HG03060 (cell line): Measurements from ENCODE around the gene VTA1.
"Not testable (repeated sequence)": the region's sequence is repeated elsewhere in the genome, so short reads cannot be mapped to it uniquely, and the experiment has no call there.

ENCODE experiments used
- ATAC-seq: cut with Tn5 transposase; IDR thresholded peaks from one replicate; pipeline ENCODE4 v1.9.1; 2021; ENCODE audit warnings: low read depth, moderate number of reproducible peaks; ENCODE audit not compliant: unreplicated experiment

The VTA1 gene

GRCh38 chr6:142146828-142147662, at the start of gene VTA1, which contains the start of gene NMBR:
Gene VTA1 (plus strand): TSS chr6:142147263. CDS start chr6:142147288, 25 bp downstream.
Gene NMBR (minus strand): TSS chr6:142147122. CDS start chr6:142088658, 58,464 bp downstream.
- ATAC-seq, result peak; percentile 99

DNA sequence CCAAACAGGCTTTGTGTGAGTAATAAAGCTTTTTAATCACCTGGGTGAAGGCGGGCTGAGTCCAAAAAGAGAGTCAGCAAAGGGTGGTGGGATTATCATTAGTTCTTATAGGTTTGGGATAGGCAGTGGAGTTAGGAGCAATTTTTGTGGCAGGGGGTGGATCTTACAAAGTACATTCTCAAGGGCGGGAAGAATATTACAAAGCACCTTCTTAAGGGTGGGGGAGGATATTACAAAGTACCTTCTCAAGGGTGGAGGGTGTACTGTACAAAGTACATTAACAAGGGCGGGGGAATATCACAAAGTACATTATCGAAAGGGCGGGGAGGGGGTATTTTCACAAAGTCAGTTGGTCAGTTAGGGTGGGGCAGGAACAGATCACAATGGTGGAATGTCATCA, 42.2 kb upstream of the VTA1 start:
- ATAC-seq, result not testable (repeated sequence)

DNA sequence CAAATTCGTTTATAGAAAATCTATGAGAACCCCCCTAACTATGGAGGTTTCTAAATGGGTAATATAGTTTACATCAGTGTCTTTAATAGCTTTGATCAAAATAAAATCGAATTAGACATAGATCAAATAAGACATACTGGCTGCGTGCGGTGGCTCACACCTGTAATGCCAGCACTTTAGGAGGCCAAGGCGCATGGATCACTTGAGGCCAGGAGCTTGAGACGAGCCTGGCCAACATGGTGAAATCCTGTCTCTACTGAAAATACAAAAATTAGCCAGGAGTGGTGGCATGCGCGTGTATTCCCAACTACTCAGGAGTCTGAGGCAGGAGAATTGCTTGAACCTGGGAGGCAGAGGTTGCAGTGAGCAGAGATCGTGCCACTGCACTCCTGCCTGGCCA, 36.2 kb upstream of the VTA1 start:
- not testable (repeated sequence) for ATAC-seq

- ATAC-seq, result peak; percentile 51
These were observed 34.5 kb upstream of the VTA1 start for GRCh38 chr6:142112451-142113061.

- ATAC-seq, result no peak
These were observed 29.7 kb upstream of the VTA1 start for GRCh38 chr6:142117366-142117765.

DNA sequence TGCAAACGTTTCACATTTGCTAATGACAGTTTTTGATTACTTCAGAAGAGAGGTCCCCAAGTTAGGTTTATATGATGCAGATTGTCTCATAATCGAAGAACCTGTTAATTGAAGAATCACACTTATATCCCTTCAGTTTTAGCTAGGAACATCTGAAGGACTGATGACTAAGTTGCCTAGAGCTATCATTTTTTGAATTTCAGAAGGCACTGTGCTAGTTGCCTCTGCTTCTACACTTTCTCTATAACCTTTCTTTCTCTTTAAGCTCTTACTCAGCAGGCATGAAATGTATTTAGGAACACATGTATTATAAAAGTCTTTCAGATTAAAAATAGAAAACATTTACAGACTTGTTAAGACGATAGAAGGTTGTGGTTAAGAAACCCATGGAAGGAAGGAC, 28.7 kb upstream of the VTA1 start:
- no peak for ATAC-seq

DNA sequence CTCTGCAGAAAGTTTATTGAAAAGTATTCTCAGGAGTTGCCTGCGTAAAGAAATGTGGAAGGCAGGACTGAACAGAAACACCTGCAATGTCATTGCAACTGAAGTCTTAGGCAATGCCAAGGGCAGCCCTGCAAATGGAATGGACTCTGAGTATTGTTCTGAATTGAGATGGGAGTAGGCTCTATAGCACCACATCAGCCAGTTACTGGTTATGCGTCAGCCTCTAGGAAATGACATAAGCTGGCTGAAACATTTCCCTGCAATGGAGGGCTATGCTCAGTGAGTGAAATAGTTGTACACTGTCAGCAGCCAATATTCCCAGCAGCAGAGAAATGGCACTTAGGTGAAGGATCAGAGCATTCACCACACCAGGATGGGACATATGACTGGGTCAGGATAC, 28.1 kb upstream of the VTA1 start:
- ATAC-seq, result no peak

DNA sequence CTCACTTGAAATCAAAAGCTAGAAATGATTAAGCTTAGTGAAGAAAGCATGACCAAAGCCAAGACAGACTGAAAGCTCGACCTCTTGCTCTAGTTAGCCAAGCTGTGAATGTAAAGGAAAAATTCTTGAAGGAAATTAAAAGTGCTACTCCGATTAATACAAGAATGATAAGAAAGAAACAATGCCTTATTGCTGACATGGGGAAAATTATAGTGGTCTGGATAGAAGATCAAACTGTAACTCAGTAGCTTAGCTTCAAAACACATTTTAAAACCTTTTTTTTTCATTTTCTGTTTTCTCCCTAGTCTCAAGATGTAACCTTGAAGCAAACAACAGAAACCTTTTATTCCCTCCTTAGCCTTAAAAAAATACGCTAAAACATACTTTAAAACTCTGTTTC, 25.7 kb upstream of the VTA1 start:
- ATAC-seq, result no peak

- no peak for ATAC-seq
These were observed 16.2 kb upstream of the VTA1 start for GRCh38 chr6:142130814-142131213.

DNA sequence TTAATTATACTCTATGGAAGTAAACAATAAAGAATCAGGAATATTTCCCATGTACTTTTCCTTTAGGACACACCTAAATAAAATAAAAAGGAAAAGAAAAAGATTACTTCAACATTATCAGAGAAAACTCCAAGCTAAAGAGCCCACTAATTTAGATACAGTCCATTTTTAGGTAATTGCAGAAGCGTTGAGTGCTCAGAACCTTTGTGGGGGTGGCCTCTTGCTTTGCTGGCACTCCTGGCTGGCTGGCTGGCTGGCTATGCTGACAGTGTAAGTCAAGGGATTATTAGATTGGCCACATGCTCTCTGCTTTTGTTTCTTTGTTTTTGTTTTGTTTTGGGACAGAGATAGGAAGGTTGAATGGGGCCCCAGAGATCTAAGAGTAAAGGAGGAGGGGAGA, 14.4 kb upstream of the VTA1 start, which contains the start of gene GJE1:
Gene GJE1, plus strand, starts transcription at position 301 of the 400 bp plus-strand sequence. CDS start 234 bp downstream, outside the sequence.
- ATAC-seq, result no peak

DNA sequence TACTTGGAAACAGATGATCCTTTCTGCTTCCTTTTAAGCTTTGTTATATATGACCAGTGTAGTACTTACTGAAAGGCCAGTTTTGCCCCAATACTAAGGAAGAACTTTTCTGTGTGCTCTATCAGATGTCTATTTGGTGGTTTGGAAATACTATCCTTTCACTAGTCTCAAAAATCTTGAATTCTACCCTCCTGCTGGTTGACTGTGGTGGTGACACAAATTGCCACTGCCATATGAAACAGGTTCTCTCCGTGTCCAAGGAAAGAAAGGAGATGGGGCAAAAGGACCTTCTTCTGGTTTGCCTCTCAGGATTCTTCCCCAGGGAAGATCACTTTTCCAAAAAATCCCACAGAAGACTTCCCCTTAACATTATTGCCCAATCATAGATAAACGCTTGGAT, 8.2 kb upstream of the VTA1 start:
- ATAC-seq, result no peak

GRCh38 chr6:142141531-142141930, 5.5 kb upstream of the VTA1 start:
- not testable (repeated sequence) for ATAC-seq

DNA sequence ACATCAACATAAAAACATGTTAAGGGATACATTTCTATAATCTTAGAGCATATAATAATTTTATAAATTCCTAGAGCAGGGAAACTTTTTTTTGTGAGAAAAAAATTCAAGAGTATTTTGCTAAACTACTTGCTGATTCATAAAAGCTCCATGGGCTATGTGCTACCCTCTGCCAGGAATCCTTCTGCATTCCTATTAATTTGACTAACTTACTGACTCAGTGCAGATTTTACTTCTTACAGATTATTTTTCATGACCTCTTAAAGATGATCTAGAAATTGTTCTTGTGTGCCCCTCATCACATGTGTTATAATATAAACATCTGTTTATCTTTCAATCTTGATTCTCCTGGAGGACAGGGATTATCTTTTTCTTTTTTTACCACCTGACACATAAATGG, 5.7 kb downstream of the VTA1 start:
- no peak for ATAC-seq

- no peak for ATAC-seq
These were observed 6.1 kb downstream of the VTA1 start for GRCh38 chr6:142153196-142153595.

DNA sequence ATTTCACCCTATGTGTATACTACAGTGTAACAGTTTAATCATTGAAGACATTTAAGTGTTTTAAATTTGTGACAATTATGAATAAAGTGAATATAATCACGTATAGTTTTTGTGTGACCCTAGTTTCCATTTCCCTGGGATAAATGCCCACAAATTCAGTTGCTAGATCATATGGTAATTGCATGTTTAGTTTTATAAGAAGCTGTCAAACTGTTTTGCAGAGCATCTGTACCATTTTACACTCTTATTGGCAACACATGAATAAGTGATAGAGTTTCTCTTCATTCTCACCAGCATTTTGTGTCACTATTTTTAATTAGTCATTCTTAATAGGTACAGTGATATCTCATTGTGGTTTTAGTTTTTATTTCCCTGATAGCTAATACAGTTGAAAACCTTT, 7.3 kb downstream of the VTA1 start:
- no peak for ATAC-seq

- ATAC-seq, result no peak
These were observed 8.0 kb downstream of the VTA1 start for GRCh38 chr6:142155091-142155490.

DNA sequence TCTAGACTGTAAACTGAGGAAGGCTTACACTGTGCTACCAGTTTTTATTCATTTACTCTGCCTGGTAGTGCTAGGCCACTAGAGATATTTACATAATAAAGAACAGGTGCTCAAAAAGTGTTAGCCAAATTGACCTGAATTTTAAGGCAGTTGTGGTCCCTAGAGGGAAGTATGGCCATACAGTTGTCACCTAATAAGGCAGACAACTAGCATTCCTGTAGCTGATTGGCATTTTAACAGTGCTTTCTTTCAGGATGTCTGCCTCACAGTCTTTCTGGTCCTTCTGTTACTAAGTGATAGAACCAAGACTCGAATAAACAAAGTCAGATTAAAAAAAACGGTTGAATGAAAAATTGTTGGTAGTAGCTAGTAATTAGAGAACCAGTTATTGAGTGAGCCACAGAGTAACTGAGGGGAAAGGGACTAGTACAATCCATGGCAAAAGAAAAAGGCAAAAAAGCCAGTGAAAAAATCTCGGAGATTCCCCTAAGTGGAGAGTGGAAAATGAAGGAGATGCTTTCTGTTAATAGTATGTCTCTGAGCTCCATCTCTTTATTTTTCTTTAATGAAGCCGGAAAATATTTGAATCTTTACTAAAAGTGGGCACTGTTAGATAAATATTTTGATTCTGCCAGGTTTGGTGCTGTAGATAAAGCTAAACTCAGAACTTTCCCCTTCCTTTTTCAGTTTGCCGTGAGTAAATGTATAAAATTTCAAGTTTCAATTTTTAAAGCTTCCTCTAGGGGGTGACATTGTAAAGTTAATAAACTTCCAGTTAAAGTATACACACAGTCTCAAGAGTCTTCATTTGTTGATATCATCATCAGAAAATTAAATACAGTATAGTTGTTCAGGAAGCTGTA, 9.1 kb downstream of the VTA1 start:
- ATAC-seq, result peak; percentile 47

- not testable (repeated sequence) for ATAC-seq
These were observed 9.7 kb downstream of the VTA1 start for GRCh38 chr6:142156758-142157068.

- no peak for ATAC-seq
These were observed 15.7 kb downstream of the VTA1 start for GRCh38 chr6:142162780-142163179.

DNA sequence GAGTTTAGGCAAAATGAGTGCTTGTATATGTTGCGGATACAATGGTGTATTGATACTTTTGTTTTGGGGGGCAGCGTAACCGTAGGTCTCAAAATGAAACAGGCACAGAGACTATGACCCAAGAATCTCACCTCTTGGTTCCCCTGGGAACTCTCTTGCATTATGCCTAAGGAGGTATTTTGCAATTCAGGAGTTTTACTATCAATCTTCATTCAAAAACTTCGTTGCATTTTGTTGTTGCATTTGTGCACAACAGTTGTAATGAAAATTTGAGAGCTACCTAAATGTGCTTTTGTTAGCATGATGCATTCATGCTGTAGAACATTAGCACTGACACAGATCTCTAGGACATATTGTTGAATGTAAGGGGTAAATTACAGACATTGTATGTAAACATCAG, 18.2 kb downstream of the VTA1 start:
- ATAC-seq, result no peak

DNA sequence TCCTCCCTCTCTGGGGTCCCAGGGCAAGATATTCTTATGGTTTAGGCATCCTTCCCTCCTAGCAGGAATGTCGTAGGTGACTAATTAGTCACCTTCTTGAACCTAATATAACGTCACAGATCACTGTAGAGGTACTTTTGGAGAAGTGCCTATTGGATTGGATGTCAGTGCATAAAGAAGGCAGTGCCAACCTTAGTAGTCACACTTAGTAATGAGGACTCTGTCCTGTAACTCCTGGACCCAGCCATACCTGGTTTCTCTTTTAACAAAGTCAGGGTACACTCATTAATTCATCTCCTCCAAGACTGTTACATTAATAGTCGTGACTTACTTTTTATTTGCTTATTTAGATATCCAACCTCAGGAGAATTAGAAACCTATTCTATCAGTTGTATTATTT, 20.0 kb downstream of the VTA1 start:
- no peak for ATAC-seq
